Adrenal gland (tissue), 12 donors: Measurements from ENCODE around the gene TSPAN5. TPM values are rescaled to one million over a fixed set of nuclear protein-coding genes. Genes with fewer than 3 reads are reported as not detected.

Experiments used
- DNase-seq, 7 donors: peaks; one replicate each; pipeline ENCODE4 v3.0.0-alpha.2; 2019 to 2020
- H3K27ac ChIP-seq, 5 donors: fragments of 200-600 bp; sonication (generic) in 4 of 5; 1 replicate in 3 of 5; 2 replicates in 2 of 5; pipeline versions ENCODE4 v1.5.1 to v1.8.0; 2016 to 2020; ENCODE audit warnings: mild to moderate bottlenecking in 1 of 5
- H3K27me3 ChIP-seq: fragments of 200-600 bp; 2 replicates; pipeline ENCODE4 v1.8.0; 2021
- H3K36me3 ChIP-seq, 2 donors: fragments of 200-600 bp; replicated peaks in 1 of 2; 1 replicate in 1 of 2; 2 replicates in 1 of 2; pipeline versions ENCODE4 v1.5.1 to v1.8.0; 2018 to 2022
- H3K4me1 ChIP-seq, 2 donors: fragments of 200-600 bp; replicated peaks in 1 of 2; 1 replicate in 1 of 2; 2 replicates in 1 of 2; pipeline versions ENCODE4 v1.5.1 to v1.8.0; 2018 to 2021
- H3K4me3 ChIP-seq, 4 donors: fragments of 200-600 bp; sonication (generic) in 3 of 4; one replicate each; pipeline ENCODE4 v1.5.1; 2016 to 2018
- H3K9me3 ChIP-seq, 3 donors: fragments of 200-600 bp; sonication (generic) in 1 of 3; replicated peaks in 1 of 3; 1 replicate in 2 of 3; 2 replicates in 1 of 3; pipeline versions ENCODE4 v1.5.1 to v1.8.0; 2016 to 2021
- POLR2A ChIP-seq, 2 donors: fragments of 450-650 bp; IDR thresholded peaks; one replicate each; pipeline ENCODE4 v1.6.1; 2017; ENCODE audit warnings: antibody characterized with exemption in 2 of 2, mild to moderate bottlenecking in 2 of 2, moderate library complexity in 1 of 2
- WGBS, 4 donors: extraction: QIAGEN DNeasy Blood & Tissue Kit in 2 of 4; methylation state at CpG; one replicate each; pipeline versions ENCODE4 v1.1.5 to v1.1.7; 2013 to 2017; 5-methylcytosine and 5-hydroxymethylcytosine counted together
- intact Hi-C, 2 donors: fragments of 100-400 bp; cut with DNase I; formaldehyde crosslinking; loops; one replicate each; pipeline versions ENCODE4 v1.14.1 to v1.15.0; 2022 to 2023
- polyA plus RNA-seq, 3 donors: library from polyadenylated mRNA; stranded (reverse); fragments of 200-250 nt in 2 of 3; fragments of 350-450 nt in 1 of 3; fragmentation: Illumina TruSeq in 1 of 3; extraction: RNeasy Lipid Tissue Mini Kit (QIAGEN cat#74804) in 1 of 3; gene quantifications; one replicate each; pipeline ENCODE4 v1.2.3, GENCODE V29; 2013 to 2014
- total RNA-seq, 9 donors: library from RNA; depleted of rRNA in 4 of 9; stranded (reverse); fragments of >200 nt in 4 of 9; fragments of 120-200 nt in 1 of 9; fragmentation: NEBNext Ultra II Directional in 1 of 9; extraction: Animal tissue kit (Norgen Biotek cat#: 25700) in 1 of 9; gene quantifications; one replicate each; pipeline versions ENCODE4 v1.1.0 to v1.2.4, GENCODE V29; 2013 to 2023
- TF ChIP-seq, protein P1 (sequence below), 6 experiments: fragments of 450-650 bp in 4 of 6; fragments of 200-600 bp in 2 of 6; sonication (generic) in 1 of 6; IDR thresholded peaks; 1 replicate in 5 of 6; 2 replicates in 1 of 6; pipeline versions ENCODE4 v1.5.1 to v1.8.0; 2016 to 2021; ENCODE audit warnings: antibody characterized with exemption in 6 of 6, mild to moderate bottlenecking in 2 of 6, moderate library complexity in 1 of 6
- donor health status: healthy with polysubstance abuse.
- donor health status: Bipolar disorder and iron deficiency.
- donor health status: DM: yes; HTN: yes; CAD: no.
- donor health status: DM: no; HTN: no; CAD: no.
- donor health status: DM: no; HTN: no; CAD: no.
- donor health status: DM: yes; HTN: yes; CAD: no.

The TSPAN5 gene
- total and polyA plus RNA-seq, 12 donors = 1.4 to 23.8 (median 2.7) TPM

DNA sequence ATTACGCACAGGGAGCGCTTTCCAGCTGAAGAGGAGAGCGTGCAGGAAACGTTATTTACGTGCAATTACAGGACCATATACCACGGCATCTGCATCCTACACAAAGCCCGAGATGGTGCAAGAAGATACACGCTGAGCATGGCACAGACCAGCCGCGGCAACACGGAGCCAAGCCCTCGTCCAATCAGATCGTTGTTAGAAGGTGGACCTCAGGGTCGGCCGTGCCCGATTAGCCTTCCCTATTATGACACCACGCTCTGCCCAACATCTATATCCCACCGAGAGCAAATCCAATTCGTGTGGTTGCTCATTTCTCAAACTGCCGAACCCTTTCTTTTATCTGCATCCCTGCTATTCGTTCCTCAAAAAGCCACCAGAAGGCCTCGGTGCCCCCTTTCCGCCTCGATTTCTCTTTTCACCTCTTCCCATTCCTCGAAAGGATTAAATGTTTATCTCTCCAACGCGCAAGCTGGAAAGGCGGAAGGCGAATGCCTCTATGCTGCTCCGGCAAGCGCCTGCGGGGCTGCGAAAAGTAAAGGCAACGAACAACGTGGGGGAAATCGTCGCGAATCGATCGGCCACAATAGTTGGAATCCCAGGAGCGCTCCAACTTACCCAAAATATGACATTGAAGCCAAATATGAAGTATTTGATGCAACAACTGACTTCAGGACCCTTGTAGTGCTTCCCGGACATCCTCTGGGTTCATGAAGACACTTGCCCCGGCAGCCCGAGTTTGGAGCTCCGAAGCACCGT is 702 bp downstream of the TSPAN5 start:
- no peaks in the 10 kb centered on the region for H3K9me3 ChIP-seq
- intact Hi-C loops = no loop called here
- peak overlapping the region; percentile 7 to 74 (median 24) for H3K4me3 ChIP-seq
- H3K27me3 ChIP-seq = peaks cover 15% of the 10 kb centered on the region
- TF ChIP-seq, protein P1, sequence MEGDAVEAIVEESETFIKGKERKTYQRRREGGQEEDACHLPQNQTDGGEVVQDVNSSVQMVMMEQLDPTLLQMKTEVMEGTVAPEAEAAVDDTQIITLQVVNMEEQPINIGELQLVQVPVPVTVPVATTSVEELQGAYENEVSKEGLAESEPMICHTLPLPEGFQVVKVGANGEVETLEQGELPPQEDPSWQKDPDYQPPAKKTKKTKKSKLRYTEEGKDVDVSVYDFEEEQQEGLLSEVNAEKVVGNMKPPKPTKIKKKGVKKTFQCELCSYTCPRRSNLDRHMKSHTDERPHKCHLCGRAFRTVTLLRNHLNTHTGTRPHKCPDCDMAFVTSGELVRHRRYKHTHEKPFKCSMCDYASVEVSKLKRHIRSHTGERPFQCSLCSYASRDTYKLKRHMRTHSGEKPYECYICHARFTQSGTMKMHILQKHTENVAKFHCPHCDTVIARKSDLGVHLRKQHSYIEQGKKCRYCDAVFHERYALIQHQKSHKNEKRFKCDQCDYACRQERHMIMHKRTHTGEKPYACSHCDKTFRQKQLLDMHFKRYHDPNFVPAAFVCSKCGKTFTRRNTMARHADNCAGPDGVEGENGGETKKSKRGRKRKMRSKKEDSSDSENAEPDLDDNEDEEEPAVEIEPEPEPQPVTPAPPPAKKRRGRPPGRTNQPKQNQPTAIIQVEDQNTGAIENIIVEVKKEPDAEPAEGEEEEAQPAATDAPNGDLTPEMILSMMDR (IDR thresholded peaks at IDR 0.05) = no peak
- TF ChIP-seq POLR2A (IDR thresholded peaks at IDR 0.05) = no peak
- peak overlapping the region in 1 of 5 donors; percentile 47 for H3K27ac ChIP-seq
- H3K36me3 ChIP-seq = no peaks in the 10 kb centered on the region
- H3K4me1 ChIP-seq = peaks cover 5 to 22% of the 10 kb centered on the region in 2 donors
- DNase-seq = peak in 4 of 7 donors; percentile 9 to 61 (median 24)
- 1% methylated on average over 32 to 46 of the region's 46 CpGs for WGBS, 4 donors

DNA sequence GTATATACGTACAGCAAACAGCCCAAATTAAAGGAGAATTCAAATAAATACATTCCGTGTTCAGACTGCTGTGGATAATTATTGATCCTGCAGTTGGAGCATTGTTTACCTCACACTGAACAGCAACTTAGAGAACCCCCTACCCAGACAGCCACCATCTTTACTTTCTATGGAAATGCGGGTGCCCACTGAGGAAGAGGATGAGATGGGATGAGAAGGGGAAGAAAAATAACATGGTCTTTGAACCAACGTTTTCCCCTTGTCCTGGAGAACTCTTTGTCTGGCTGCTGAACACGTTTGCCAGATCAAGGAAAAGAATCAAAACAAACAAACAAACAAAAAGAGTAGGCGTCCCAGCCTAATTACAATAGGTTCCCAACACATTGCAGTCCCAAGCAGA is 1.5 kb downstream of the TSPAN5 start:
- Histone ChIP-seq H3K4me3 (peak overlapping the region in 1 of 4 donors; percentile 74), H3K4me1 (peaks cover 5 to 22% of the 10 kb centered on the region in 2 donors), H3K27me3 (peaks cover 15% of the 10 kb centered on the region), H3K9me3 (no peaks in the 10 kb centered on the region), H3K36me3 (no peaks in the 10 kb centered on the region), H3K27ac (no peak overlapping the region)
- 28 to 39% (median 35%) methylated on average over 6 of the region's 6 CpGs for WGBS, 4 donors
- intact Hi-C loops = no loop called here
- DNase-seq = no peak
- TF ChIP-seq, protein P1 (IDR thresholded peaks at IDR 0.05) = no peak
- no peak for TF ChIP-seq POLR2A (IDR thresholded peaks at IDR 0.05)

DNA sequence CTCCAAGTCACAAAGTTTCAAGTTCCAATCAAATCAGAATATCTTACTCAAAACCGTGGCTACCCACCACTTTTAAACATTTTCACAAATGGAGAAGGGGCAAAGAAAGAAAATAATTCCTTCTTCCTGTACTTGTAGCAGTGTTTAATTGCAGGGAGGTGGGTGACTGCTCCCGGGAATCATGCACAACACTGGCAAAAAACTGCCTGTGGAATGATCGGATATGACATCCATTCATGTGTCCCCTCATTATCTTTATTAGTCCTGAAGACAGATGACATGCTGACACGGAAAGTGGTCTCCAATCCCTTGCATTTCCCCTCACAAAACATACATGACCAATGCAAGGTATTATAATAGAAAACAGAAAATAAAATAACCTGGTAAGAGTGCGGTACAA is 2.0 kb downstream of the TSPAN5 start:
- DNase-seq = no peak
- intact Hi-C loops = no loop called here
- Histone ChIP-seq H3K36me3 (no peaks in the 10 kb centered on the region), H3K27me3 (peaks cover 15% of the 10 kb centered on the region), H3K9me3 (no peaks in the 10 kb centered on the region), H3K27ac (no peak overlapping the region), H3K4me3 (no peak overlapping the region), H3K4me1 (peaks cover 5 to 22% of the 10 kb centered on the region in 2 donors)
- TF ChIP-seq, protein P1 (IDR thresholded peaks at IDR 0.05) = no peak
- no peak for TF ChIP-seq POLR2A (IDR thresholded peaks at IDR 0.05)
- WGBS, 4 donors = 78 to 85% (median 81%) methylated on average over 5 of the region's 5 CpGs

DNA sequence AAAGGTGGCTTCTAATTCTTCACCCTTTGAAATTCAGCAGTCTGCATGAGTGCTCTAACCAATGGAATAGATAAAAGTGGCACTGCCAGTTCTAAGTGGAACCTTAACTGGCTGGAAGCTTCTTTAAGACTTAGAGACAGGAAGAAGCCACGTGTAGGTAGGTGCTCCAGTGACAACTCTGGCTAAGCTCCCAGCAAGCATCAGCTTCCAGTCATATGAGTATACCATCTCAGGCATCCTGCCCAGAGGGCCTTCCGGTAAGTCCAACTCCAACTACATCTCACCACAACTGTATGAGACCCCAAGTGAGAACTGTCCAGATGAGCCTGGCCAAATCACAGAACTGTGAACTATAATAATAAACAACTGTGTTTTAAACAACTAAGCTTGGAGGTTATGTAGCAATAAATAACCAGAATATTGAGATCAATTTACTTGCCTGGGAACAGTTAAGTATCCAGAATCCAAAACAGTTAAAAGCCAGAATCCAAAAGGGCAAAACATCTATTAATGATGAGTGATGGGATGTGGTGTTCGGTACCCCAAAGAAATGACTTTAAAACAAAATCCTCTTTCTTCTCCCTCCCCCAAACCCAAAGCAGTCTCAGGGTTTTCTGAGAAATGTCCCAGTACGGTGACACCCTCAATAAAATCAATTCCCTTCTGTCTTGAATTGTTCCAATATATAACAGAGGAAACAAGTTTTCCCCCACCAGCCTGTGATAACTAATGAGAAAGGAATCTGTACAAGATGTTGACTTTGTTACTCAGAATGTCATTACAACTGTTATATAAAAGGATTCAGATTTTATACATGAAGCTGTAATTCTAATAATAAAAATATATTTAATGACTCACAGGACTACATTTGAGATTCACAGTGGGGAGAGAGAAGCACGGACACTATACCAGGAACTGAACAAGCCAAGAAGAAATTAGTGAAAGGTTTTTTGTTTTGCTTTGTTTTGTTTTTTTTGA is 4.2 kb downstream of the TSPAN5 start:
- intact Hi-C loops = no loop called here
- TF ChIP-seq, protein P1 (IDR thresholded peaks at IDR 0.05) = no peak
- no peak for TF ChIP-seq POLR2A (IDR thresholded peaks at IDR 0.05)
- H3K36me3 ChIP-seq = no peaks in the 10 kb centered on the region
- H3K4me3 ChIP-seq = no peak overlapping the region
- no peak for DNase-seq
- peaks cover 15% of the 10 kb centered on the region for H3K27me3 ChIP-seq
- peaks cover 5 to 14% of the 10 kb centered on the region in 2 donors for H3K4me1 ChIP-seq
- whole genome bisulfite sequencing, 4 donors = 74 to 87% (median 78%) methylated on average over 4 to 5 of the region's 5 CpGs
- H3K27ac ChIP-seq = no peak overlapping the region
- no peaks in the 10 kb centered on the region for H3K9me3 ChIP-seq
